Hepatocyte (in vitro differentiated cells): Measurements from ENCODE around the gene FAM227B. TPM values are rescaled to one million over a fixed set of nuclear protein-coding genes. Genes with fewer than 3 reads are reported as not detected.

Experiments
- DNase-seq: peaks from one replicate; pipeline ENCODE4 v3.0.0-alpha.2; 2016; ENCODE audit warnings: low spot score
- H2AFZ ChIP-seq: fragments of 200-600 bp; sonication (generic); 2 replicates; pipeline ENCODE4 v1.6.0; 2016; ENCODE audit warnings: antibody characterized with exemption, mild to moderate bottlenecking
- H3K27ac ChIP-seq: fragments of 200-600 bp; sonication (generic); 2 replicates; pipeline ENCODE4 v1.5.1; 2016; ENCODE audit warnings: mild to moderate bottlenecking
- H3K27me3 ChIP-seq: fragments of 200-600 bp; sonication (generic); 2 replicates; pipeline ENCODE4 v1.6.1; 2016
- H3K36me3 ChIP-seq: fragments of 200-600 bp; sonication (generic); replicated peaks from 2 replicates; pipeline ENCODE4 v1.5.1; 2016; ENCODE audit warnings: low read depth; ENCODE audit not compliant: insufficient read depth
- H3K4me1 ChIP-seq: fragments of 200-600 bp; sonication (generic); 2 replicates; pipeline ENCODE4 v1.5.1; 2016; ENCODE audit warnings: mild to moderate bottlenecking, moderate library complexity; ENCODE audit not compliant: insufficient read depth
- H3K4me2 ChIP-seq: fragments of 200-600 bp; sonication (generic); 2 replicates; pipeline ENCODE4 v1.6.0; 2016
- H3K4me3 ChIP-seq: fragments of 200-600 bp; sonication (generic); 2 replicates; pipeline ENCODE4 v1.5.1; 2016; ENCODE audit warnings: mild to moderate bottlenecking
- H3K79me2 ChIP-seq: fragments of 200-600 bp; sonication (generic); 2 replicates; pipeline ENCODE4 v1.6.0; 2017; ENCODE audit warnings: mild to moderate bottlenecking
- H3K9me2 ChIP-seq: fragments of 200-600 bp; sonication (generic); replicated peaks from 2 replicates; pipeline ENCODE4 v1.6.0; 2017; ENCODE audit warnings: mild to moderate bottlenecking; ENCODE audit not compliant: insufficient read depth
- H3K9me3 ChIP-seq: fragments of 200-600 bp; sonication (generic); 2 replicates; pipeline ENCODE4 v1.5.1; 2016; ENCODE audit warnings: low read depth, mild to moderate bottlenecking
- H4K20me1 ChIP-seq: fragments of 200-600 bp; sonication (generic); 2 replicates; pipeline ENCODE4 v1.6.0; 2016; ENCODE audit warnings: mild to moderate bottlenecking; ENCODE audit not compliant: insufficient read depth, poor library complexity, severe bottlenecking
- EZH2 ChIP-seq: fragments of 200-600 bp; sonication (generic); IDR thresholded peaks from 2 replicates; pipeline ENCODE4 v1.6.1; 2016; ENCODE audit warnings: antibody characterized with exemption, mild to moderate bottlenecking, borderline replicate concordance
- EZH2phosphoT487 ChIP-seq: fragments of 200-600 bp; sonication (generic); IDR thresholded peaks from one replicate; pipeline ENCODE4 v1.6.1; 2018; ENCODE audit warnings: antibody characterized with exemption, mild to moderate bottlenecking, low read depth, moderate library complexity; ENCODE audit not compliant: unreplicated experiment, severe bottlenecking
- WGBS: methylation state at CpG from one replicate; pipeline ENCODE4 v1.1.6; 2016; ENCODE audit warnings: low lambda C conversion rate; ENCODE audit errors: missing lambda C conversion rate; 5-methylcytosine and 5-hydroxymethylcytosine counted together
- polyA plus RNA-seq: library from polyadenylated mRNA; unstranded; fragments of >200 nt; fragmentation: Nextera tagmentation; extraction: Ambion mirVana; gene quantifications from 2 replicates; pipeline ENCODE4 v1.2.1, GENCODE V29; 2016
- total RNA-seq: library from RNA; depleted of rRNA; stranded (reverse); fragments of >200 nt; gene quantifications from 2 replicates; pipeline ENCODE4 v1.2.3, GENCODE V29; 2014
- TF ChIP-seq, protein P1 (sequence below): fragments of 200-600 bp; sonication (generic); IDR thresholded peaks from 2 replicates; pipeline ENCODE4 v1.5.1; 2016; ENCODE audit warnings: antibody characterized with exemption, mild to moderate bottlenecking; ENCODE audit not compliant: poor library complexity

FAM227B gene
- total and polyA plus RNA-seq, 2 experiments from 2014 or later: 4.5 to 9.2 TPM

DNA sequence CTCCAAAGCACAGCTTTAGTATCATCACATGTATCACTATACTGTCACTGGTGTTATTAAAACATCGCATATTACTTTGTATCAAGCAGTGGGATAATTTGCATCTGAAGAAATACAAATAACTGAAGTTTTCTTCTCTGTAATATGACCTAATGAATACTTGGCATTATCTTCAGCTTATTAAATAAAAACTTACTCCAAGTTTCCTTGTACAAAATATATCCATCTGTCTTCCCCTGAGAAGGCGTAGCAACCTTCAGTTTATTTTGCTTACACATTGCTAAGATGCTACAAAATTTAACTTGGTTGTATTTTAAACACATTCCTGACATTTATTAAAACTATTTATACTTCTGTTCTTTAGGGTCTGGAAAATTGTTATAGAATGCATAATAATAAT is 183.9 kb downstream of the FAM227B start:
- no peaks in the 10 kb centered on the region for H3K9me2 ChIP-seq
- no peak overlapping the region for H3K27ac ChIP-seq
- peaks cover 5% of the 10 kb centered on the region for H3K4me1 ChIP-seq
- no peak overlapping the region for H3K4me3 ChIP-seq
- no peaks in the 10 kb centered on the region for H4K20me1 ChIP-seq
- DNase-seq: no peak
- 86% methylated on average over 2 of the region's 2 CpGs for WGBS
- no peaks in the 10 kb centered on the region for H3K36me3 ChIP-seq
- no peaks in the 10 kb centered on the region for H3K79me2 ChIP-seq
- no peaks in the 10 kb centered on the region for H3K27me3 ChIP-seq
- H2AFZ ChIP-seq: no peak overlapping the region
- no peaks in the 10 kb centered on the region for H3K9me3 ChIP-seq
- no peak overlapping the region for H3K4me2 ChIP-seq
- TF ChIP-seq EZH2 (no peak), EZH2phosphoT487 (no peak)
- TF ChIP-seq, protein P1, sequence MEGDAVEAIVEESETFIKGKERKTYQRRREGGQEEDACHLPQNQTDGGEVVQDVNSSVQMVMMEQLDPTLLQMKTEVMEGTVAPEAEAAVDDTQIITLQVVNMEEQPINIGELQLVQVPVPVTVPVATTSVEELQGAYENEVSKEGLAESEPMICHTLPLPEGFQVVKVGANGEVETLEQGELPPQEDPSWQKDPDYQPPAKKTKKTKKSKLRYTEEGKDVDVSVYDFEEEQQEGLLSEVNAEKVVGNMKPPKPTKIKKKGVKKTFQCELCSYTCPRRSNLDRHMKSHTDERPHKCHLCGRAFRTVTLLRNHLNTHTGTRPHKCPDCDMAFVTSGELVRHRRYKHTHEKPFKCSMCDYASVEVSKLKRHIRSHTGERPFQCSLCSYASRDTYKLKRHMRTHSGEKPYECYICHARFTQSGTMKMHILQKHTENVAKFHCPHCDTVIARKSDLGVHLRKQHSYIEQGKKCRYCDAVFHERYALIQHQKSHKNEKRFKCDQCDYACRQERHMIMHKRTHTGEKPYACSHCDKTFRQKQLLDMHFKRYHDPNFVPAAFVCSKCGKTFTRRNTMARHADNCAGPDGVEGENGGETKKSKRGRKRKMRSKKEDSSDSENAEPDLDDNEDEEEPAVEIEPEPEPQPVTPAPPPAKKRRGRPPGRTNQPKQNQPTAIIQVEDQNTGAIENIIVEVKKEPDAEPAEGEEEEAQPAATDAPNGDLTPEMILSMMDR: no peak

DNA sequence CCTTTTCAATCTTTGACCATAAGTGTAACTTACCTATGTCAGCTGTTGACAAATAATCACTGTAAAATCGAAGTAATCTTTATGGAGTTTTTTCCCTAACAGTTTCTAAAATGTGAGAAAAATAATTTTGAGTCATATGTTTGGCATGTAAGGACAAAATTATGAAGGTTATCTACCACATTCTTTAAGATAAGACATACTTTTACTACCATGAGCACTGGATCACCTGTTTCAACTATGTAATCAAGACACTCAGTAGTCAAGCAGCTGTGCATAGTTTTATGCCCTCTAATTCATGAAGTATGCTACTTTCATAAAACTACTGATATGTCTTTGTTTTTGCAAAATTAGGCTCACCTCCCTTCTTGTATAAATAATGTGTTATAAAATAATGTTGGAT is 185.4 kb downstream of the FAM227B start:
- no peak overlapping the region for H2AFZ ChIP-seq
- H3K9me3 ChIP-seq: no peaks in the 10 kb centered on the region
- no peak overlapping the region for H3K27ac ChIP-seq
- no peak overlapping the region for H3K4me3 ChIP-seq
- 81% methylated on average over 1 of the region's 1 CpG for WGBS
- no peaks in the 10 kb centered on the region for H3K9me2 ChIP-seq
- H3K4me1 ChIP-seq: peaks cover 5% of the 10 kb centered on the region
- DNase-seq: peak; percentile 9
- no peaks in the 10 kb centered on the region for H3K36me3 ChIP-seq
- TF ChIP-seq EZH2 (no peak), EZH2phosphoT487 (no peak)
- TF ChIP-seq, protein P1: no peak
- H3K27me3 ChIP-seq: no peaks in the 10 kb centered on the region
- H3K79me2 ChIP-seq: no peaks in the 10 kb centered on the region
- no peaks in the 10 kb centered on the region for H4K20me1 ChIP-seq
- no peak overlapping the region for H3K4me2 ChIP-seq

DNA sequence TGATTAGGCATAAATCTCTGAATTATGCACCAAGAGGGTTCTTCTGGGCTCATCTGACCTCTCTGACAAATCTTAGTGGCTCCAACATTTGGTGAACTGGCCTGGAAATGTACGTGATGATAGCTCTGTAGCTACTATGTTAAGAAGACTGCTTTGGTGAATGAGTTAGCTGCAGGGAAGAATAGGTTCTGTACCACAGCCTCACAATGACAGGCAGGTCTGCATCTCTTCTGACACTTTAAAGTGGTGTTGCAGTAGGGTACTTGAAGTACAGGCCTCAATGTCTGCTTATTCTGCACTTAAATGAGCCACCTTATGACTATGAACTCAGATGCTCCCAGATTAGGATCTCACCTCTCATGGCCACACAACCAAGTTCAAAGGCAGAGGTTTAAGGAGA is 190.6 kb downstream of the FAM227B start:
- no peak for DNase-seq
- no peak overlapping the region for H3K4me2 ChIP-seq
- H4K20me1 ChIP-seq: no peaks in the 10 kb centered on the region
- peaks cover under 1% of the 10 kb centered on the region for H3K4me1 ChIP-seq
- no peaks in the 10 kb centered on the region for H3K27me3 ChIP-seq
- TF ChIP-seq, protein P1: no peak
- no peak for TF ChIP-seq EZH2
- TF ChIP-seq EZH2phosphoT487: no peak
- H3K9me2 ChIP-seq: no peaks in the 10 kb centered on the region
- H3K9me3 ChIP-seq: no peaks in the 10 kb centered on the region
- WGBS: 86% methylated on average over 1 of the region's 1 CpG
- H3K79me2 ChIP-seq: no peaks in the 10 kb centered on the region
- no peak overlapping the region for H3K4me3 ChIP-seq
- H3K36me3 ChIP-seq: no peaks in the 10 kb centered on the region
- H3K27ac ChIP-seq: no peak overlapping the region
- H2AFZ ChIP-seq: no peak overlapping the region
